ENCODE data around the gene TMC2.

TMC2 gene

GRCh38 chr20:2656471-2657117, 120.2 kb downstream of the TMC2 start:
- no peaks in the 10 kb centered on the region for H3K27me3 ChIP-seq (ENCODE audit: low read length)
- no peak overlapping the region for H3K27ac ChIP-seq (ENCODE audit: low read depth, low read length)
- no peak overlapping the region for H3K4me3 ChIP-seq (ENCODE audit: insufficient read depth, low read length, poor library complexity, severe bottlenecking)
- no peaks in the 10 kb centered on the region for H3K9me2 ChIP-seq (replicated peaks; ENCODE audit: insufficient read depth, low read length)
- H3K79me2 ChIP-seq (ENCODE audit: insufficient read depth, low read length), result peaks cover 30% of the 10 kb centered on the region
- H3K9ac ChIP-seq (ENCODE audit: low read length), result no peak overlapping the region
- no peaks in the 10 kb centered on the region for H3K9me3 ChIP-seq (ENCODE audit: insufficient read depth, low read length)
- no peak overlapping the region for H2AFZ ChIP-seq (ENCODE audit: low read depth, low read length, severe bottlenecking)
- peaks cover 24% of the 10 kb centered on the region; the same call in 1 of the 2 replicates for H4K20me1 ChIP-seq (ENCODE audit: low read depth, low read length)
- no peak overlapping the region for H3K4me2 ChIP-seq (ENCODE audit: low read depth, low read length, poor library complexity, severe bottlenecking)
- TF ChIP-seq CTCF (IDR thresholded peaks at IDR 0.05; ENCODE audit: insufficient read depth, low read length, poor library complexity, severe bottlenecking) (no peak), EZH2phosphoT487 (conservative IDR thresholded peaks at IDR 0.05; ENCODE audit: low read length) (no peak)
- H3F3A ChIP-seq (ENCODE audit: insufficient read depth), result peaks cover 77% of the 10 kb centered on the region
- H3K36me3 ChIP-seq (ENCODE audit: low read length), result peaks cover 43% of the 10 kb centered on the region

- Histone ChIP-seq H3K36me3 (ENCODE audit: low read length) (peaks cover 43% of the 10 kb centered on the region), H4K20me1 (ENCODE audit: low read depth, low read length) (peaks cover 24% of the 10 kb centered on the region; the same call in 1 of the 2 replicates), H3K9ac (ENCODE audit: low read length) (no peak overlapping the region), H3K4me2 (ENCODE audit: low read depth, low read length, poor library complexity, severe bottlenecking) (no peak overlapping the region), H3K9me3 (ENCODE audit: insufficient read depth, low read length) (no peaks in the 10 kb centered on the region), H3K4me3 (ENCODE audit: insufficient read depth, low read length, poor library complexity, severe bottlenecking) (no peak overlapping the region), H3K9me2 (replicated peaks; ENCODE audit: insufficient read depth, low read length) (no peaks in the 10 kb centered on the region), H3F3A (ENCODE audit: insufficient read depth) (peaks cover 74% of the 10 kb centered on the region), H3K27ac (ENCODE audit: low read depth, low read length) (no peak overlapping the region), H3K27me3 (ENCODE audit: low read length) (no peaks in the 10 kb centered on the region), H2AFZ (ENCODE audit: low read depth, low read length, severe bottlenecking) (no peak overlapping the region), H3K79me2 (ENCODE audit: insufficient read depth, low read length) (peaks cover 30% of the 10 kb centered on the region)
- TF ChIP-seq EZH2phosphoT487 (conservative IDR thresholded peaks at IDR 0.05; ENCODE audit: low read length) (no peak), CTCF (IDR thresholded peaks at IDR 0.05; ENCODE audit: insufficient read depth, low read length, poor library complexity, severe bottlenecking) (no peak)
These were observed 120.9 kb downstream of the TMC2 start for GRCh38 chr20:2657241-2657640.

GRCh38 chr20:2657674-2658073, 121.3 kb downstream of the TMC2 start:
- Histone ChIP-seq H3K9me2 (replicated peaks; ENCODE audit: insufficient read depth, low read length) (no peaks in the 10 kb centered on the region), H3K27ac (ENCODE audit: low read depth, low read length) (no peak overlapping the region), H3K4me3 (ENCODE audit: insufficient read depth, low read length, poor library complexity, severe bottlenecking) (no peak overlapping the region), H3F3A (ENCODE audit: insufficient read depth) (peaks cover 74% of the 10 kb centered on the region), H3K36me3 (ENCODE audit: low read length) (peaks cover 43% of the 10 kb centered on the region), H3K9me3 (ENCODE audit: insufficient read depth, low read length) (no peaks in the 10 kb centered on the region), H4K20me1 (ENCODE audit: low read depth, low read length) (peaks cover 24% of the 10 kb centered on the region; the same call in 1 of the 2 replicates), H2AFZ (ENCODE audit: low read depth, low read length, severe bottlenecking) (no peak overlapping the region), H3K79me2 (ENCODE audit: insufficient read depth, low read length) (peaks cover 28% of the 10 kb centered on the region), H3K4me2 (ENCODE audit: low read depth, low read length, poor library complexity, severe bottlenecking) (no peak overlapping the region), H3K9ac (ENCODE audit: low read length) (no peak overlapping the region), H3K27me3 (ENCODE audit: low read length) (no peaks in the 10 kb centered on the region)
- no peak for TF ChIP-seq EZH2phosphoT487 (conservative IDR thresholded peaks at IDR 0.05; ENCODE audit: low read length)
- no peak for TF ChIP-seq CTCF (IDR thresholded peaks at IDR 0.05; ENCODE audit: insufficient read depth, low read length, poor library complexity, severe bottlenecking)
